Measurements from ENCODE around the gene LDLRAD4.
A peak's percentile ranks its signal among the peaks of the same experiment; 100 is the strongest.

The LDLRAD4 gene

GRCh38 chr18:13527256-13527655 lies 308.7 kb downstream of the LDLRAD4 start:
- DNase-seq: no peak

- DNase-seq: no peak
These were observed 309.2 kb downstream of the LDLRAD4 start for GRCh38 chr18:13527730-13528129.

GRCh38 chr18:13528739-13529392 lies 310.3 kb downstream of the LDLRAD4 start:
- no peak for DNase-seq

- DNase-seq: no peak
These were observed 311.7 kb downstream of the LDLRAD4 start for GRCh38 chr18:13530033-13530878.

GRCh38 chr18:13530879-13531387 lies 312.4 kb downstream of the LDLRAD4 start:
- peak; percentile 6 for DNase-seq

GRCh38 chr18:13531681-13532325 lies 313.2 kb downstream of the LDLRAD4 start:
- DNase-seq: no peak

GRCh38 chr18:13532406-13533075 lies 314.0 kb downstream of the LDLRAD4 start:
- DNase-seq: no peak

- DNase-seq: no peak
These were observed 316.1 kb downstream of the LDLRAD4 start for GRCh38 chr18:13534631-13535030.

- DNase-seq: no peak
These were observed 318.0 kb downstream of the LDLRAD4 start for GRCh38 chr18:13536578-13536977.

- DNase-seq: no peak
These were observed 318.6 kb downstream of the LDLRAD4 start for GRCh38 chr18:13537022-13537780.

- DNase-seq: no peak
These were observed 320.1 kb downstream of the LDLRAD4 start for GRCh38 chr18:13538630-13539029.

- no peak for DNase-seq
These were observed 320.5 kb downstream of the LDLRAD4 start for GRCh38 chr18:13539050-13539449.

- no peak for DNase-seq
These were observed 321.4 kb downstream of the LDLRAD4 start for GRCh38 chr18:13539843-13540476.

GRCh38 chr18:13540477-13541182 lies 322.1 kb downstream of the LDLRAD4 start:
- no peak for DNase-seq

GRCh38 chr18:13541621-13542519 lies 323.3 kb downstream of the LDLRAD4 start:
- no peak for DNase-seq

- no peak for DNase-seq
These were observed 323.9 kb downstream of the LDLRAD4 start for GRCh38 chr18:13542520-13542847.

- no peak for DNase-seq
These were observed 324.6 kb downstream of the LDLRAD4 start for GRCh38 chr18:13543144-13543543.

- no peak for DNase-seq
These were observed 325.5 kb downstream of the LDLRAD4 start for GRCh38 chr18:13543811-13544732.

- DNase-seq: no peak
These were observed 326.4 kb downstream of the LDLRAD4 start for GRCh38 chr18:13544953-13545352.

All from NCI-H2227 treated with DMSO at 0.1 percent for 48 hours (cell line).